Ammon's horn (tissue), 1 donor: ENCODE measurements around the gene UAP1L1.
"Not testable (repeated sequence)": the region's sequence is repeated elsewhere in the genome, so short reads cannot be mapped to it uniquely, and the experiment has no call there.

Source experiments
- DNase-seq: peaks from one replicate; pipeline ENCODE4 v3.0.0-alpha.2; 2016; ENCODE audit warnings: low spot score

The UAP1L1 gene, protein sequence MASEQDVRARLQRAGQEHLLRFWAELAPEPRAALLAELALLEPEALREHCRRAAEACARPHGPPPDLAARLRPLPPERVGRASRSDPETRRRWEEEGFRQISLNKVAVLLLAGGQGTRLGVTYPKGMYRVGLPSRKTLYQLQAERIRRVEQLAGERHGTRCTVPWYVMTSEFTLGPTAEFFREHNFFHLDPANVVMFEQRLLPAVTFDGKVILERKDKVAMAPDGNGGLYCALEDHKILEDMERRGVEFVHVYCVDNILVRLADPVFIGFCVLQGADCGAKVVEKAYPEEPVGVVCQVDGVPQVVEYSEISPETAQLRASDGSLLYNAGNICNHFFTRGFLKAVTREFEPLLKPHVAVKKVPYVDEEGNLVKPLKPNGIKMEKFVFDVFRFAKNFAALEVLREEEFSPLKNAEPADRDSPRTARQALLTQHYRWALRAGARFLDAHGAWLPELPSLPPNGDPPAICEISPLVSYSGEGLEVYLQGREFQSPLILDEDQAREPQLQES

GRCh38 chr9:137077010-137077747 lies at the start of gene UAP1L1:
Gene UAP1L1 (plus strand): TSS chr9:137077517. CDS start chr9:137077533, 16 bp downstream.
- DNase-seq, result peak; percentile 88

DNA sequence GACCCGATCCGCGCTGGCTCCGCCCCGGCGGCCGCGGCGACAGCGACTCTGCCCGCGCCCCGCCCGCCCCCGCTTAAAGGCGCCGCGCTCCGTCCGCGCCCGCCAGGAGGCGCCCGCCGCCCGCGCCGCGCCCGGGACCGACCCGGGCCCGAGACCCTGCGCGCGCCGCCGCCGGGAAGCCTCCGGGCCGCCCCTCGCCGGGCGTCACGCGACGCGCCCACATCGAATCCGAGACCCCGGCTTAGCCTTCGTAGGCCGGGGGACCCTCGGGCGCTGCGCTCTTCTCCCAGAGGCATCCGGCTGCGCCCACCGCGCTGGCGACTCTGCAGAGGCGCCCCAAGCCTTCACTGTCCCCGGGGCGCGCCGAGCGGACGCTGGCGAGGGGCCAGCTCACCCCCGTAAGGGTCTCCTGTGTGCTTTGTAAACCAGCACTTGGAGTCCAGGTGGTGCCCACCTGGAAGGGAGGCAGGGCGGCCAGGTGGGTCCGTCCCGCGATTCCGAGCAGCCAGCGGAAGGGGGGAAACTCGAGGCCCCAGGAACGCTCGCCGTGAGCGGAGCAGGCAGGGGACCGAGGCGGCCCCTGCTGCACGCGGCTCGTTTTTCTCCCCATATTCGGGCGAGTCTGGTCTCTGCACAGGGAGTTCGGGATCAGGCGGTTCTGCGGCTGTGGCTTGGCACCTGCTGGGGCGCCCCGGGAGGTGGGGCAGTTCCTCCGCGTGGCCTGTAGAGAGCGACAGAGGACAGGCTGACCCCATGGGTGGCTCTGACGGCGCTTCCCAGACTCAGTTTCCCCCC lies 48.9 kb upstream of the UAP1L1 start:
- DNase-seq, result peak; percentile 81

DNA sequence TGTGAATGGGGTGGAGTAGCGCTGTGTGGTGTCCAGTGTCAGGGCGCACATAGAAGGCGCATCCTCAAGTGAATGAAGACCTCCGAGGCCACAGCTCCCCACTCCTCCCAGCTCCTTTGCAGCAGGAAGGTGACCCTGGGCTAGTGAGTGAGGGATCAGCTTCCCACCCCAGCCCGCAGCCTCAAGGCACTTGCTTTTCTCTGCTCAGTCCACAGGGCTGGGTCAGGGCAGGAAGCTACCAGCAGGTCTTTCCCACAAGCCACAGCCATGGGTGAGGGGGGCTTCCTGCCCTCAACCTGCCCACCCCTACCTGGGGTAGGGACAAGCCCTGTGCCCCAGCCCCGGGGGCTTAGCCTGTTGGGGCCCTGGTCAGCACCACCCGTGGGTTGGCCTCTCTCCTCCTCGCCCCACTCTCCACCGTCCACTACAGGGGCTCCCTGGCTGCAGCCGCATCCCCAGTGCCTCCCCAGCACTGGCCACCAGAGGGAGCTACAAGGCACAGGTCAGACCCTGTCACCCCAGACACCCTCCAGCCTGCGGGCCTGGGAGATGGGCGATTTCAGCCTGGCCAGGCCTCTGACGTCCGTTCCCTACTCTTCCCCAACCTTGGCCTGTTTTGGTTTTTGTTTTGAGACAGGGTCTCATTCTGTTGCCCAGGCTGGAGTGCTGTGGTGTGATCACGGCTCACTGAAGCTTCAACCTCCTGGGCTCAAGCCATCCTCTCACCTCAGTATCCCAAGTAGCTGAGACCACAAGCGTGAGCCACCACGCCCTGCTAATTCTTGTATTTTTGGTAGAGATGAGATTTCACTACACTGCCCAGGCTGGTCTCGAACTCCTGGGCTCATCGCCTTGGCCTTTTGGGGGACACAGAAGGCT lies 48.0 kb upstream of the UAP1L1 start:
- DNase-seq, result peak; percentile 86

DNA sequence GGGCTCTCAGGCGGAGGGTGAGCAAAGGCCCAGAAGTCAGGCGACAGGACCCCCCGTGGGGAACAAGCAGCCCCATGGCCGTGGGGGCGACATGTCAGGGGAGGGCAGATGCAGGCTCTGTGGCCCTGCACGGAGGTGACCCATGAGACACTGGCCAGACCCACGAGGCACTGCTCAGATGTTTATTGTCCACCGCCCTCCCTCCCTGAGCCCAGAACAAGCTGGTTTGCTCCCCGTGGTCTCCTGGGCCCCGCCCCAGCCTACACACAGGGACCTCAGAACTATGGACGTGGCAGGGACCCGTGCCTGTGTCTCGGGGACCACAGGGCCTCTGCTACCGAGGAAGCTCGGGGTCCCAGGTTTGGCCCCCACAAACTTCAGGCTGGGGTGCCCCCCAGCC lies 47.3 kb upstream of the UAP1L1 start:
- DNase-seq, result no peak

- DNase-seq, result peak; percentile 35
Measured at GRCh38 chr9:137030538-137031527, 46.5 kb upstream of the UAP1L1 start.

GRCh38 chr9:137031904-137032640 lies 45.2 kb upstream of the UAP1L1 start, which contains the start of gene FUT7:
Gene FUT7 (minus strand): TSS chr9:137032088. CDS start chr9:137031991, 97 bp downstream.
- DNase-seq, result no peak

- DNase-seq, result no peak
Measured at GRCh38 chr9:137032858-137033257, 44.5 kb upstream of the UAP1L1 start.

DNA sequence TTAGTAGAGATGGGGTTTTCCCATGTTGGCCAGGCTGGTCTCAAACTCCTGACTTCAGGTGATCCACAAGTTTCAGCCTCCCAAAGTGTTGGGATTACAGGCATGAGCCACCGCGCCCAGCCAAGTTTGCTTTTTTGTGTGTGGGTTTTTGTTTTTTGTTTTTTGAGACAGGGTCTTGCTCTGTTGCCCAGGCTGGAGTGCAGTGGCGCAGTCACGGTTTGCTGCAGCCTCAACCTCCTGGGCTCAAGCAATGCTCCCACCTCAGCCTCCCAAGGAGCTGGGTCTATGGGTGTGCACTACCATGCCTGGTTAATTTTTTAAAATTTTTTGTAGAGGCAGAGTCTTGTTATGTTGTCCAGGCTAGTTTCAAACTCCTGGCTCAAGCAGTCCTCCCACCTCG lies 43.8 kb upstream of the UAP1L1 start:
- not testable (repeated sequence) for DNase-seq

DNA sequence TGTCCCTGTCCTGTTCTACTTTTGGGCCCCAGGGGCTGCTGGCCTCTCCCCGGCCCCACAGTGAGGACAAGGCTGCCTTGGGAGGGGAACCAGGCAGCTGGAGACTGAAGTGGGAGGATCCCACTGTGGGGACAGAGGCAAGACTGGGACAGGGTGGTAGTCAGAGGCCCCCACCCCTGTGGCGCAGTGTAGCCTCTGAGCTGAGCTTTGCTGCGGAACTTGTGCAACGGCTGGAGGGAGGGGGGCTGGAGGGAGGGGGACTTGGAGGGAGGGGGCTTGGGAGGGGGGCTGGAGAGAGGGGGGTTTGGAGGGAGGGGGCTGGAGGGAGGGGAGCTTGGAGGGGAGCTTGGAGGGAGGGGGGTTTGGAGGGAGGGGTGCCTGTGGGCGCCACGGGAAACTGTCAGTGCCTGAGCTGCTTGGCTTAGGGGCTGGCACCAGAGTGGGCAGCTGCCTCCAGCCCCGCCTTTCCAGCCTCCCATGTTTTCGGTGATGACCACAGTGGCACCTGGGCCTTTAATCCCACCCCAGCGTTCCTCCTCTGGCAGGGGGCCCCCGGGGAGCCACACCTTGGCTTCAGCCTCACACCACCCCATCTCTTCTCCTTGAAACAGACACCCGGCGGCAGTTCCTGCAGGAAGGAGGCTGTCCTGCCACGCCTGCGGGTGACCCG lies 43.1 kb upstream of the UAP1L1 start:
- DNase-seq, result no peak

DNA sequence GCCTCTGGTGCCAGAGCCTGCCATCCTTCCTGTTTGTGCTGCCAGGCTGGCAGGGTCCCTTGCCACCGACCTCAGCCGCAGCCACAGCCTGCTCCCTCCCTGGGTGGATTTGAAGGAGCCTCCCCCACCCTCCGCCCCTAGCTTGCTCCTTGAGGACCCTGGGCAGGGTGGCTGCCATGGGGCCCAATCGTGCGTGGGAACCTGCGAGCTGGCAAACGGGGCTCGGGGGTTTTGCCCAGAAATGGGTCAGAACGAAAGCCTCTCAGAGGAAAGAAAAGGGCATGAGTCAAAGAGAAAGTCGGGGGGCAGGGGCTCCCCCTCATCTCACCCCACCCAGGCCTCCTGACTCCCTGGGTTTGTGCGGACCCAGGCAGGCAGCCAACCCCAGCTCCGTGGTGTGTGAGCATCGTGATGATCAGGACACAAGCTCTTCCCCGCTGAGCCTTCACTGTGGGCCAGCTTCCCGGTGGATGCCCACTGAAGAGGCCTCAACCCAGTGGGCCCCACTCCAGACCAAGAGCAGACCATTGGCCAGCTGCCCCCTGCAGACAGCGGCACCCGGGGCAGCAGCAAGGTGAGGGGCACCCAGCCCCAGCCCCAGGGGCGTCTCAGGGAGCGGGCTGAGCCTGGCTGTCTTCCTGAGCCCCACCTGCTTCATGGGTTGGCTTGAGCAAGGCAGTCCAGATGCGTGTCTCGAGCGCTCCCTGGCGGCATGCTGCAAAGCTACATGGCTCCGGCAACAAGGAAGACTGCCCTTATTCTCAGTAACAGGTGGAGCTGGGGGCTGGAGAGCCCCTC lies 42.4 kb upstream of the UAP1L1 start:
- DNase-seq, result peak; percentile 97

GRCh38 chr9:137035507-137035834 lies 41.8 kb upstream of the UAP1L1 start:
- DNase-seq, result no peak

DNA sequence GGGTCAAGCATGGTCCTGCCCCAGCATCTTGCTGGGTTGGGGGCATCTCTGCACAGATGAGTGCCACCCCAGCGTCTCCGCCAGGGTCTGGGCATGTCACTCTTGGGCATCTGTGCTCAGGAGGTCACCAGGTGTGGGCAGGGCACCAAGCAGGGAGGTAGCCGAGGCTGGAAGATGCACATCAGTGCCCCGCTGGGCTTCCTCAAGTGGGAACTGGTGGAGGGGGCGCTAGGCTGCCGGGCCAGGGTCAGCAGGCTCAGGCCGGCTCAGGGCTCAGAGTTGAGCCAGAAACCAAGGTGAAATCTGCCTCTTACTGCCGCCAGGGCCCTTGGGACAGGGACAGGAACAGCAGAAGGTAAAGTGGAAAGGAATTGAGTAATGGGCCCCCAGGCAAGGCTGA lies 41.4 kb upstream of the UAP1L1 start:
- no peak for DNase-seq

- DNase-seq, result no peak
Measured at GRCh38 chr9:137037035-137037434, 40.3 kb upstream of the UAP1L1 start.

DNA sequence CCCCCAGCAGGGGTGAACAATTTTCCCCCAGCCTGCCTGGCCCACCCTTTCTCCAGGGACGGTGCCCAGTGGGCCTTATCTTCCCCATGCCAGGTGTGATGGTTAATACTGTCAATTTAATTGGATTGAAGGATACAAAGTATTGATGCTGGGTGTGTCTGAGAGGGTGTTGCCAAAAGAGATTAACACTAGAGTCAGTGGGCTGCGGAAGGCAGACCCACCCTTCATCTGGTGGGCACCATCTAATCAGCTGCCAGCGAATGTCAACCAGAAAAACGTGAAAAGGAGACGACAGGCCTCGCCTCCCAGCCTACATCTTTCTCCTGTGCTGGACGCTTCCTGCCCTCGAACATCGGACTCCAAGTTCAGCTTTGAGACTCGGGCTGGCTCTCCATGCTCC lies 39.8 kb upstream of the UAP1L1 start:
- no peak for DNase-seq

DNA sequence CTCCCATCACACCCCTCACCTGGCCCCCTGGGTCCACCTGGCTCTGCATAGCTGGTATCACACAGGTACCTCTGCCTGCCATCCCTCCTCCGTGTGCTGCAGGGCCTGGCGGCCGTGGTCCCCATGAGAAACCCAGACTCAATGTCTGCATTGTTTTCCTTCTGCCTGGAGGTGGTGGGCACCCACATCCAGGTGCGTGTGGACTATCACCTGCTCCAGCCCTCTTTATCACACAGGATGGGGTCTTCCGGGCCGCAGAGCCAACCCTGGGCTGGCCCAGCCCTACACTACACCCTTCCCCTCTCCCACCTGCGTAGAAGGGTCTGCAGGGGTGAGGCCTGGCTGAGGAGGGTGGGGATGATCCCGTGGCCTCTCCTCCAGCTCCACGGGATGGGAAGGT lies 38.4 kb upstream of the UAP1L1 start:
- no peak for DNase-seq

GRCh38 chr9:137039611-137040366 lies 37.5 kb upstream of the UAP1L1 start:
- no peak for DNase-seq

DNA sequence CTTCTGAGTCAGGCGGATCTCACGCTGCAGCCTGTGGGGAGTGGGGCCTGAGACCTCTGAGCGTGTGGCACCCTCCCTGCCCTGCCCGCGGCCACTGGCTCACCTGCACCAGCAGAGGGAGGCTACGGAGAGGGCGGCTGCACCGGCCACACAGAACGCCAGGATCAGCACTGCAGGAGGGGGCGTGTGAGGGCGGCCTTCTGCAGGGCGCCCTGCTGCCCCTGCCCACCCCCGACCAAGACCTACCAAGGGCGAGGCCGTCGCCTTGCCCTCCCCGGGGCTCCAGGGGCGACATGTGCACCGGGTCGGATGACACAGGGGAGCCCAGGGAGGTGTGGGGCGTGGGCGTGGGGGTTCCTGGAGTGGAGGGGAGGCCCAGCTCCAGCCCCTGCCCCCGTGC lies 36.7 kb upstream of the UAP1L1 start:
- DNase-seq, result no peak
